ENCODE results near the gene CTSD.

The CTSD gene

GRCh38 chr11:1776944-1777715, 13.4 kb upstream of the CTSD start:
- no peak overlapping the region for H3K23ac ChIP-seq (ENCODE audit: low read length)
- H3K4ac ChIP-seq (ENCODE audit: low read depth, low read length): no peak overlapping the region
- no peak overlapping the region for H4K5ac ChIP-seq (ENCODE audit: low read length)
- whole genome bisulfite sequencing (ENCODE audit: extremely low coverage, insufficient coverage, low lambda C conversion rate): no CpG with 5 or more reads among the region's 5 CpGs
- no peaks in the 10 kb centered on the region for H3K36me3 ChIP-seq (ENCODE audit: control insufficient read depth, insufficient read depth, low read length)
- no peak overlapping the region for H3K4me2 ChIP-seq (ENCODE audit: low read length)
- H2BK120ac ChIP-seq (ENCODE audit: low read depth, low read length): no peak overlapping the region
- H2BK15ac ChIP-seq (replicated peaks; ENCODE audit: low read depth): no peak overlapping the region
- H3K4me3 ChIP-seq (ENCODE audit: low read length): no peak overlapping the region
- DNase-seq: no peak
- no peaks in the 10 kb centered on the region for H3K79me2 ChIP-seq (ENCODE audit: control insufficient read depth, insufficient read depth, low read length)
- H3K9ac ChIP-seq (ENCODE audit: low read length): no peak overlapping the region
- H3K56ac ChIP-seq (ENCODE audit: low read length): no peak overlapping the region
- no peak overlapping the region for H3K18ac ChIP-seq (ENCODE audit: low read length)
- peaks cover 5% of the 10 kb centered on the region for H3K4me1 ChIP-seq (ENCODE audit: control insufficient read depth, low read depth, low read length)
- no peaks in the 10 kb centered on the region for H3K79me1 ChIP-seq (ENCODE audit: low read length)
- H4K8ac ChIP-seq (ENCODE audit: low read depth, low read length): no peak overlapping the region
- H3K27ac ChIP-seq (ENCODE audit: low read depth, low read length): no peak overlapping the region
- no peak overlapping the region for H2AK5ac ChIP-seq (ENCODE audit: low read length)
- H2BK5ac ChIP-seq (ENCODE audit: low read length): no peak overlapping the region
- no peaks in the 10 kb centered on the region for H3K27me3 ChIP-seq (ENCODE audit: insufficient read depth, low read length, poor library complexity)

GRCh38 chr11:1776331-1776851, 12.7 kb upstream of the CTSD start:
- H2BK15ac ChIP-seq (replicated peaks; ENCODE audit: low read depth): no peak overlapping the region
- H3K56ac ChIP-seq (ENCODE audit: low read length): no peak overlapping the region
- no CpG with 5 or more reads among the region's 11 CpGs for WGBS (ENCODE audit: extremely low coverage, insufficient coverage, low lambda C conversion rate)
- no peak overlapping the region for H3K23ac ChIP-seq (ENCODE audit: low read length)
- H3K9ac ChIP-seq (ENCODE audit: low read length): no peak overlapping the region
- no peak overlapping the region for H3K18ac ChIP-seq (ENCODE audit: low read length)
- H3K79me2 ChIP-seq (ENCODE audit: control insufficient read depth, insufficient read depth, low read length): no peaks in the 10 kb centered on the region
- H2AK5ac ChIP-seq (ENCODE audit: low read length): no peak overlapping the region
- no peaks in the 10 kb centered on the region for H3K36me3 ChIP-seq (ENCODE audit: control insufficient read depth, insufficient read depth, low read length)
- no peak overlapping the region for H3K4me3 ChIP-seq (ENCODE audit: low read length)
- no peak overlapping the region for H3K4me2 ChIP-seq (ENCODE audit: low read length)
- DNase-seq: no peak
- H2BK5ac ChIP-seq (ENCODE audit: low read length): no peak overlapping the region
- H2BK120ac ChIP-seq (ENCODE audit: low read depth, low read length): no peak overlapping the region
- no peaks in the 10 kb centered on the region for H3K79me1 ChIP-seq (ENCODE audit: low read length)
- H3K4me1 ChIP-seq (ENCODE audit: control insufficient read depth, low read depth, low read length): peaks cover 5% of the 10 kb centered on the region
- no peak overlapping the region for H3K4ac ChIP-seq (ENCODE audit: low read depth, low read length)
- H4K5ac ChIP-seq (ENCODE audit: low read length): no peak overlapping the region
- no peak overlapping the region for H4K8ac ChIP-seq (ENCODE audit: low read depth, low read length)
- H3K27ac ChIP-seq (ENCODE audit: low read depth, low read length): no peak overlapping the region
- H3K27me3 ChIP-seq (ENCODE audit: insufficient read depth, low read length, poor library complexity): no peaks in the 10 kb centered on the region

DNA sequence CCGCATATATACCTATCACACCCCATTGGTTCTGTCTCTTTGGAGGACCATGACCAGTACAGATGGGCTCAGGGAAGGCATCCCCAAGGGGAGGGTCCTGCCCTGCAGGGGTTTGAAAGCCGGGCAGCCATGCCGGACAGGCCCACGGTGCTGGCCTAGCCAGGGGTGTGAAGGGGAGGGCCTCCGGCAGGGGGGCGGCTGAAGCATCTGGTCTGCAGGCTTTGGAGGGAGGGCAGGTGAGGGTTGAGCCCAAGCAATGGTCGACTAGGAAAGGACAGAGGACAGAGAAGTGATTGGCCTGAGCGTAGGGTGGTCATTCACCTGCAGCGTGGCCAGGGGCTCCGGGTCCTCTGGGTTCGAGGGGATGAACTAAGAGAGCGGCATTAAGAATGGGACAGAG, 11.2 kb upstream of the CTSD start:
- Histone ChIP-seq H3K79me1 (ENCODE audit: low read length) (no peaks in the 10 kb centered on the region), H3K23ac (ENCODE audit: low read length) (no peak overlapping the region), H3K4me3 (ENCODE audit: low read length) (no peak overlapping the region), H3K79me2 (ENCODE audit: control insufficient read depth, insufficient read depth, low read length) (no peaks in the 10 kb centered on the region), H2BK15ac (replicated peaks; ENCODE audit: low read depth) (no peak overlapping the region), H2BK120ac (ENCODE audit: low read depth, low read length) (no peak overlapping the region), H2BK5ac (ENCODE audit: low read length) (no peak overlapping the region), H2AK5ac (ENCODE audit: low read length) (no peak overlapping the region), H4K8ac (ENCODE audit: low read depth, low read length) (no peak overlapping the region), H3K4ac (ENCODE audit: low read depth, low read length) (no peak overlapping the region), H3K27me3 (ENCODE audit: insufficient read depth, low read length, poor library complexity) (no peaks in the 10 kb centered on the region), H3K36me3 (ENCODE audit: control insufficient read depth, insufficient read depth, low read length) (no peaks in the 10 kb centered on the region), H3K9ac (ENCODE audit: low read length) (no peak overlapping the region), H4K5ac (ENCODE audit: low read length) (no peak overlapping the region), H3K4me2 (ENCODE audit: low read length) (no peak overlapping the region), H3K18ac (ENCODE audit: low read length) (no peak overlapping the region), H3K4me1 (ENCODE audit: control insufficient read depth, low read depth, low read length) (peaks cover 5% of the 10 kb centered on the region), H3K56ac (ENCODE audit: low read length) (no peak overlapping the region), H3K27ac (ENCODE audit: low read depth, low read length) (no peak overlapping the region)
- DNase-seq: no peak
- WGBS (ENCODE audit: extremely low coverage, insufficient coverage, low lambda C conversion rate): no CpG with 5 or more reads among the region's 12 CpGs

DNA sequence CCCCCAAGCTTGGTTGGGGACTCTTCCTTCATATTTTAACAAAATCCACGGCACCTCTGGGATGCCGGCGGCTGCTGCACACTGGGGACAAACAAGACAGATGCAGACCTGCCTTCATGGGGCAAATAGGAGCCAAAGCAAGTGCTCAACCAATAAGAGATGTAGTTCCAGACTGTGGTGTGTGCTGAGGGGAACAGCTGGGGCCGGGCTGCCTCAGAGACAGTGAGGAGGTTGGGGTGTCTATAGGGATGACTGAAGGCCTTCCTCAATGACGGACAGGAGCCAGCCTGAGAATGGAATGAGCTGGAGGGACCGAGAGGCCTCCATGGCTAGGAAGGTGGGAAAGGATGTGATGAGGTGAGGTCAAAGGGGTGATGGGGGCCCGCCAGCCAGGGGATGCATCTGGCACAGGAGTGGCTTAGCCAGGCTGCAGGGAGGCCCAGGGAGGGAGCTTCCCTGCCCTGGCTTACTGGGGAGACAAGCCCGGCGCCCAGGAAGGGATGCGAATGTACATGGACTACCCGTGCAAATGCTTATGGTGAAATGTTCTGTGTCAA, 10.3 kb upstream of the CTSD start:
- H3K79me2 ChIP-seq (ENCODE audit: control insufficient read depth, insufficient read depth, low read length): no peaks in the 10 kb centered on the region
- no peak overlapping the region for H3K4me2 ChIP-seq (ENCODE audit: low read length)
- H3K27ac ChIP-seq (ENCODE audit: low read depth, low read length): no peak overlapping the region
- no peak overlapping the region for H2AK5ac ChIP-seq (ENCODE audit: low read length)
- DNase-seq: no peak
- H4K5ac ChIP-seq (ENCODE audit: low read length): no peak overlapping the region
- H3K4ac ChIP-seq (ENCODE audit: low read depth, low read length): no peak overlapping the region
- H2BK5ac ChIP-seq (ENCODE audit: low read length): no peak overlapping the region
- H3K23ac ChIP-seq (ENCODE audit: low read length): no peak overlapping the region
- no peak overlapping the region for H3K56ac ChIP-seq (ENCODE audit: low read length)
- H3K4me1 ChIP-seq (ENCODE audit: control insufficient read depth, low read depth, low read length): peaks cover 5% of the 10 kb centered on the region
- no peaks in the 10 kb centered on the region for H3K27me3 ChIP-seq (ENCODE audit: insufficient read depth, low read length, poor library complexity)
- no peaks in the 10 kb centered on the region for H3K79me1 ChIP-seq (ENCODE audit: low read length)
- no peak overlapping the region for H4K8ac ChIP-seq (ENCODE audit: low read depth, low read length)
- H3K18ac ChIP-seq (ENCODE audit: low read length): no peak overlapping the region
- H3K9ac ChIP-seq (ENCODE audit: low read length): no peak overlapping the region
- no peaks in the 10 kb centered on the region for H3K36me3 ChIP-seq (ENCODE audit: control insufficient read depth, insufficient read depth, low read length)
- no peak overlapping the region for H2BK15ac ChIP-seq (replicated peaks; ENCODE audit: low read depth)
- no peak overlapping the region for H3K4me3 ChIP-seq (ENCODE audit: low read length)
- no CpG with 5 or more reads among the region's 11 CpGs for WGBS (ENCODE audit: extremely low coverage, insufficient coverage, low lambda C conversion rate)
- no peak overlapping the region for H2BK120ac ChIP-seq (ENCODE audit: low read depth, low read length)

DNA sequence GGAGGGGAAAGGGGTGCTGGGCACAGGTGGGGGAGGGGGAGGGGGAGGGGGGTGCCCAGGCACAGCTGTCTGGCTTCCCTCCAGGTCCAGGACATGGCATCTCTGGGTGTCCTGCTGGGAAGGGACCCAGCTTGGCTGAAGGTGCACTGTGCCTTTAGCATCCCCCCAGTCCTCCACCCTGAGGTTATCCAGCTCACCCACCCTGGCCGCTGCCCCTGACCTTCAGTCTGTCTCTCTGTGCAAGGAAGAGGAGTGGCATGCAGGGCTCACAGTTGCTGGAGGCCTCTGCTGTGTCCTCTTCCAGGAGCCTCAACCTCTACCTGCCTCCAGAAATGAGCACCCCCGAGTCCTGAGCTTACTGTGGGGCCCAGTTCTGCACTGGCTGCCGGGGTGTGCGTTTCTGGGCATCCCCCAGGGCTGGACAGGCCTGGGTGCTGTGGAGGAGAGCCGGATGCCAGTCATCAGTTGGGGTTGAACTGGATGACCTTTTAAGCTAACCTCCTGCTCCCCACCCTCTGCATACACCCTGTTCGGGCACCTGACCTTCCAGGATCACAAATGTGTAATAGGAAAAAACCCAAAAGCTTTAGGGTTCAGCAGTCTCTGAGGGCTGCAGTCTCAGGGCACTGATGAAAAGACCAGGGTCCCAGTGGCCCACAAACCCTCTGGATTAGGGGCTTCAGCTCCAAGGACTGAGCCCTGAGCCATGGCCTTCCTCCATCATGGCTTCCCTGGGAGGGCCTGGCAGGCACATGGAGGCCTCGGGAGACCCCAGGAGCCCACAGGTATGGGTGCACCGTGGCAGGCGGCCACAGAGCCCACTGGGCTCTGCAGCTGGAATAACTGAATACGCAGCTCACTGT, 9.6 kb upstream of the CTSD start:
- H3K23ac ChIP-seq (ENCODE audit: low read length): peak overlapping the region; percentile 80
- no peak overlapping the region for H2BK120ac ChIP-seq (ENCODE audit: low read depth, low read length)
- no peak overlapping the region for H2BK5ac ChIP-seq (ENCODE audit: low read length)
- H4K8ac ChIP-seq (ENCODE audit: low read depth, low read length): no peak overlapping the region
- no peak overlapping the region for H3K56ac ChIP-seq (ENCODE audit: low read length)
- no peak overlapping the region for H3K18ac ChIP-seq (ENCODE audit: low read length)
- H3K9ac ChIP-seq (ENCODE audit: low read length): no peak overlapping the region
- H3K27me3 ChIP-seq (ENCODE audit: insufficient read depth, low read length, poor library complexity): no peaks in the 10 kb centered on the region
- peaks cover 5% of the 10 kb centered on the region for H3K4me1 ChIP-seq (ENCODE audit: control insufficient read depth, low read depth, low read length)
- no peak overlapping the region for H2BK15ac ChIP-seq (replicated peaks; ENCODE audit: low read depth)
- H2AK5ac ChIP-seq (ENCODE audit: low read length): peak overlapping the region; percentile 82
- H3K79me2 ChIP-seq (ENCODE audit: control insufficient read depth, insufficient read depth, low read length): no peaks in the 10 kb centered on the region
- no peak overlapping the region for H3K4me3 ChIP-seq (ENCODE audit: low read length)
- no peak overlapping the region for H4K5ac ChIP-seq (ENCODE audit: low read length)
- no peaks in the 10 kb centered on the region for H3K36me3 ChIP-seq (ENCODE audit: control insufficient read depth, insufficient read depth, low read length)
- no peak for DNase-seq
- H3K27ac ChIP-seq (ENCODE audit: low read depth, low read length): no peak overlapping the region
- no CpG with 5 or more reads among the region's 10 CpGs for WGBS (ENCODE audit: extremely low coverage, insufficient coverage, low lambda C conversion rate)
- peak overlapping the region; percentile 28 for H3K4ac ChIP-seq (ENCODE audit: low read depth, low read length)
- H3K79me1 ChIP-seq (ENCODE audit: low read length): no peaks in the 10 kb centered on the region
- no peak overlapping the region for H3K4me2 ChIP-seq (ENCODE audit: low read length)

Data from mesendoderm (in vitro differentiated cells).